Measurements from ENCODE around the gene AAK1.

DNA sequence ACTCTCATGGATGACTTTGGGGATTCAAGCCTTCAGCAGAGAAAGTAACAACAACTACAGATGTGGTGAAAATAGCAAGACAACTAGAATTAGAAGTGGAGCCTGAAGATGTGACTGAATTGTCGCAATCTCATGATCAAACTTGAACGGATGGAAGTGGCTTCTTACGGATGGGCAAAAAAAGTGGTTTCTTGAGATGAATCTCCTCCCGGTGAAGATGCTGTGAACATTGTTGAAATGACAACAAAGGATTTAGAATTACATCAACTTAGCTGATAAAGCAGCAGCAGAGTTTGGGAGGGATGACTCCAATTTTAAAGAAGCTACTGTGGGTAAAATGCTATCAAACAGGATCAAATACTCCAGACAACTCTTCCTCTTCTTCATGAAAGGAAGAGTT, 43.1 kb downstream of the AAK1 start:
- TF ChIP-seq, protein P1, sequence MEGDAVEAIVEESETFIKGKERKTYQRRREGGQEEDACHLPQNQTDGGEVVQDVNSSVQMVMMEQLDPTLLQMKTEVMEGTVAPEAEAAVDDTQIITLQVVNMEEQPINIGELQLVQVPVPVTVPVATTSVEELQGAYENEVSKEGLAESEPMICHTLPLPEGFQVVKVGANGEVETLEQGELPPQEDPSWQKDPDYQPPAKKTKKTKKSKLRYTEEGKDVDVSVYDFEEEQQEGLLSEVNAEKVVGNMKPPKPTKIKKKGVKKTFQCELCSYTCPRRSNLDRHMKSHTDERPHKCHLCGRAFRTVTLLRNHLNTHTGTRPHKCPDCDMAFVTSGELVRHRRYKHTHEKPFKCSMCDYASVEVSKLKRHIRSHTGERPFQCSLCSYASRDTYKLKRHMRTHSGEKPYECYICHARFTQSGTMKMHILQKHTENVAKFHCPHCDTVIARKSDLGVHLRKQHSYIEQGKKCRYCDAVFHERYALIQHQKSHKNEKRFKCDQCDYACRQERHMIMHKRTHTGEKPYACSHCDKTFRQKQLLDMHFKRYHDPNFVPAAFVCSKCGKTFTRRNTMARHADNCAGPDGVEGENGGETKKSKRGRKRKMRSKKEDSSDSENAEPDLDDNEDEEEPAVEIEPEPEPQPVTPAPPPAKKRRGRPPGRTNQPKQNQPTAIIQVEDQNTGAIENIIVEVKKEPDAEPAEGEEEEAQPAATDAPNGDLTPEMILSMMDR (IDR thresholded peaks at IDR 0.05; ENCODE audit: insufficient read depth, low read depth, low read length), result no peak
- no peak for TF ChIP-seq EZH2 (IDR thresholded peaks at IDR 0.05; ENCODE audit: insufficient read depth, low read length)

Data from astrocyte (in vitro differentiated cells and primary cell).